ENCODE measurements around the gene P2RX7.
"Not testable (repeated sequence)": the region's sequence is repeated elsewhere in the genome, so short reads cannot be mapped to it uniquely, and the experiment has no call there.

The P2RX7 gene

GRCh38 chr12:121227294-121227693, 94.6 kb downstream of the P2RX7 start:
- Histone ChIP-seq H3K9me3 (ENCODE audit: low read length) (no peaks in the 10 kb centered on the region), H3K9ac (ENCODE audit: low read length) (peak overlapping the region; percentile 30; the same call in 1 of the 2 replicates), H3K27ac (ENCODE audit: low read depth, low read length, poor library complexity, severe bottlenecking) (peak overlapping the region; percentile 89), H3K36me3 (ENCODE audit: insufficient read depth, low read length) (peaks cover 15% of the 10 kb centered on the region; the same call in 1 of the 2 replicates), H3K9me2 (ENCODE audit: low read depth, low read length) (no peaks in the 10 kb centered on the region), H3K27me3 (ENCODE audit: insufficient read depth, low read length) (no peaks in the 10 kb centered on the region), H3K79me2 (ENCODE audit: insufficient read depth, low read length) (no peaks in the 10 kb centered on the region), H3K4me2 (ENCODE audit: low read length) (peak overlapping the region; percentile 53), H3F3A (ENCODE audit: insufficient read depth, low read length) (peaks cover 4% of the 10 kb centered on the region; the same call in 1 of the 2 replicates), H3K4me1 (ENCODE audit: insufficient read depth, low read length, severe bottlenecking) (peaks cover 33% of the 10 kb centered on the region), H4K20me1 (ENCODE audit: insufficient read depth, low read length) (no peaks in the 10 kb centered on the region), H2AFZ (ENCODE audit: low read length) (no peak overlapping the region), H3K4me3 (ENCODE audit: low read depth, low read length, poor library complexity, severe bottlenecking) (peak overlapping the region; percentile 21)
- no peak for TF ChIP-seq CTCF (IDR thresholded peaks at IDR 0.05; ENCODE audit: low read length)
- TF ChIP-seq EZH2 (IDR thresholded peaks at IDR 0.05; ENCODE audit: borderline replicate concordance, low read length): no peak

GRCh38 chr12:121228919-121229665, 96.4 kb downstream of the P2RX7 start:
- H3F3A ChIP-seq (ENCODE audit: insufficient read depth, low read length): peaks cover 1% of the 10 kb centered on the region; the same call in 1 of the 2 replicates
- no peaks in the 10 kb centered on the region for H4K20me1 ChIP-seq (ENCODE audit: insufficient read depth, low read length)
- H3K4me3 ChIP-seq (ENCODE audit: low read depth, low read length, poor library complexity, severe bottlenecking): no peak overlapping the region
- no peak overlapping the region for H3K9ac ChIP-seq (ENCODE audit: low read length)
- H3K36me3 ChIP-seq (ENCODE audit: insufficient read depth, low read length): peaks cover 17% of the 10 kb centered on the region; the same call in 1 of the 2 replicates
- H2AFZ ChIP-seq (ENCODE audit: low read length): no peak overlapping the region
- no peaks in the 10 kb centered on the region for H3K79me2 ChIP-seq (ENCODE audit: insufficient read depth, low read length)
- no peaks in the 10 kb centered on the region for H3K27me3 ChIP-seq (ENCODE audit: insufficient read depth, low read length)
- no peaks in the 10 kb centered on the region for H3K9me3 ChIP-seq (ENCODE audit: low read length)
- H3K27ac ChIP-seq (ENCODE audit: low read depth, low read length, poor library complexity, severe bottlenecking): peak overlapping the region; percentile 27
- H3K4me2 ChIP-seq (ENCODE audit: low read length): no peak overlapping the region
- TF ChIP-seq CTCF (IDR thresholded peaks at IDR 0.05; ENCODE audit: low read length): no peak
- H3K9me2 ChIP-seq (ENCODE audit: low read depth, low read length): no peaks in the 10 kb centered on the region
- H3K4me1 ChIP-seq (ENCODE audit: insufficient read depth, low read length, severe bottlenecking): peaks cover 17% of the 10 kb centered on the region

- not testable (repeated sequence) for H3K27me3 ChIP-seq (ENCODE audit: insufficient read depth, low read length); H3K9ac ChIP-seq (ENCODE audit: low read length); H2AFZ ChIP-seq (ENCODE audit: low read length); H3K9me3 ChIP-seq (ENCODE audit: low read length); H3K4me3 ChIP-seq (ENCODE audit: low read depth, low read length, poor library complexity, severe bottlenecking); H3K9me2 ChIP-seq (ENCODE audit: low read depth, low read length); H3K4me2 ChIP-seq (ENCODE audit: low read length); H3K79me2 ChIP-seq (ENCODE audit: insufficient read depth, low read length); H4K20me1 ChIP-seq (ENCODE audit: insufficient read depth, low read length); H3F3A ChIP-seq (ENCODE audit: insufficient read depth, low read length)
- Histone ChIP-seq H3K27ac (ENCODE audit: low read depth, low read length, poor library complexity, severe bottlenecking) (peak overlapping the region; percentile 27), H3K4me1 (ENCODE audit: insufficient read depth, low read length, severe bottlenecking) (peaks cover 15% of the 10 kb centered on the region), H3K36me3 (ENCODE audit: insufficient read depth, low read length) (peaks cover 16% of the 10 kb centered on the region; the same call in 1 of the 2 replicates)
- TF ChIP-seq CTCF (IDR thresholded peaks at IDR 0.05; ENCODE audit: low read length): peak; percentile 89
Measured at GRCh38 chr12:121229826-121230537, 97.3 kb downstream of the P2RX7 start.

Data from OCI-LY1 (cell line).